NCI-H2227 (cell line): ENCODE data around the gene RELT.

ENCODE experiments used
- DNase-seq: peaks from one replicate; lab custom pipeline; 2025; ENCODE audit not compliant: unreplicated experiment; lab: John Stamatoyannopoulos, UW

RELT gene

GRCh38 chr11:73401924-73402833 is 26.0 kb downstream of the RELT start:
- no peak for DNase-seq

DNA sequence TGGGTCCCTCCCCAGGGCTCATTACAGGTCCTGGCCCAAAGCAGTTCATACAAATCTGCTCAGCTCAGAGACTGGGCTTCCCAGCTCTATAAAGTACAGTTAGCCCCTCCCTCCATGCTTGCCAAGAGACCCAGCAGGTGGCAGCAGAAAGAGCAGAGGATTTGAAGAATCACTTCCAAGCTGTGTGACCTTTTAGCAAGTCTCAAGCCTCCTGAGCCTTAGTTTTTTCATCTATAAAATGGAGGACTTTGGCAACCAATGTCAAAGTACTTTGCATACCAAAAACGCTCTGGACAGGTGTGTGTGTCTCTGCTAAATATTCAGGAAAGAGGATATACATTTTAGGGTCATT is 26.6 kb downstream of the RELT start:
- DNase-seq = peak; percentile 26

- no peak for DNase-seq
These were observed 27.3 kb downstream of the RELT start for GRCh38 chr11:73403541-73403940.

- no peak for DNase-seq
These were observed 27.8 kb downstream of the RELT start for GRCh38 chr11:73404048-73404447.

DNA sequence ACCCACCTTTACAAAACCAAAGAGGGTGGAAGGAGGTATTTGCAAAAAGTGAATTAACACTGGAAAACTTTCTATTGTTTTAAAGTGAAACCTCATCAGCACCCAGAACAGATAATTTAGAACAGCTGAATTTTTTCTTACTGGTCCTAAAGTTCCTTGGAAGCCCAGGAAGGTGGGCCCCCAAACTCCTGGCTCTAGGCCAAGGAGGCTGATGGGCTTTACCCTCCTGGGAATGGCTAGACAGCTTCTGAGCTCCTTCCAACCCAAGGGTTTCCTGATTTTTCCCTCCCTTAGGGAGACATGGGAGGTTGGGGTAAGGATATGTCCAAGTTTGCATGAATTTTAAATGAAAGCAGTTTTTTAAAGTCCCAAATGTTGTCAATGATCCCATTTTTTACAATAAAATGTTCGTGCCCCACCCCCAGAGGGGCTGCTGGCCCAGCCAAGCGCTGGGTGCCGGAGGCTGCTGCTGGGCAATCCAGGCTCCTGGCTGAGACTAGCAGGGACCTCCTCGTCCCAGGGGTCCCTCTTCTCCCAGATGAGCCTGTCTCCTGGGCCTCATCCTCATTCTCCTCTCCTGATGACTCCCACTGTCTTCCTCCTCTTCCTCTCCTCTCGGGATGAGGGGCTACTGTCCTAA is 28.4 kb downstream of the RELT start:
- DNase-seq = no peak

- no peak for DNase-seq
These were observed 28.9 kb downstream of the RELT start for GRCh38 chr11:73405146-73405510.

DNA sequence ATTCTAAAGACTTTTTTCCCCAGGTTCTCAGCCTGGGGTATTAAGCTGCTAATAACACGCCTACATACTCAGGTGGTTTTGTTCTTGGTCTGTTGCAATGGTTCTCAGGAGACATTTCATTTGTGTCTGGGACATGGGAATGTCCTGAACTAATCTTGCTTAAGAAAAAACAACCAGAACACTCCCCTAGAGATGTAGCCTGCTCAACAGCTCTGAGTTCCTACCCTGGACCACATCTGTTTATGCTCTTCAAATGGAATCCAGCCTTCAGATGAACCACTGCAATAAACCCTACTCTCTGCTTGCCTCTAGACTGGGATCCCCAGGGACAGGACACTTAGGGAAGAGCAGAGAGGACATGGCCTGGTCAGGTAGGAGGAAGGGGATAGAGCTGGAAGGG is 29.9 kb downstream of the RELT start:
- no peak for DNase-seq

GRCh38 chr11:73406619-73407018 is 30.4 kb downstream of the RELT start:
- DNase-seq = no peak

GRCh38 chr11:73409431-73409830 is 33.2 kb downstream of the RELT start:
- DNase-seq = no peak

GRCh38 chr11:73410627-73411026 is 34.4 kb downstream of the RELT start:
- DNase-seq = no peak

GRCh38 chr11:73411031-73411430 is 34.8 kb downstream of the RELT start:
- no peak for DNase-seq

- DNase-seq = no peak
These were observed 36.1 kb downstream of the RELT start for GRCh38 chr11:73412308-73412707.

DNA sequence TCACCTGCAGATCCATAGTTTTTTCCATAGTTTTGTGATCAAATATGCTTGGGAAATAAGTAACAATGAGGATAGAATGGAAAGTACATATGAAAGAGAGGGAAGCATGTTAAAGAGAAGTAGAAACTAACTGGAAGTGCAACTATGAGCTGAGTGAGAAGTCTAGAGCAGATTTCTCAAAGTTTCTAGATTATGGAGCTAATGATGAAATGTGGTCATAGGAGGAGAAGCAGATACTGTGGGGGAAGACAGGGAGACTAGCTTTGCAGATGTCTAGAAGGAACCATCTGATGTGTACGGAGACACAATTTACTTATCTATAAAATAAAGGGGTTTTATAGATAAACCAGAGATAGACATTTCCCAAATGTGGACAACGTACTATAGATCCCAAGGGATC is 37.1 kb downstream of the RELT start:
- DNase-seq = no peak

- no peak for DNase-seq
These were observed 38.9 kb downstream of the RELT start for GRCh38 chr11:73414977-73415651.

GRCh38 chr11:73415854-73416615 is 39.8 kb downstream of the RELT start:
- DNase-seq = no peak

DNA sequence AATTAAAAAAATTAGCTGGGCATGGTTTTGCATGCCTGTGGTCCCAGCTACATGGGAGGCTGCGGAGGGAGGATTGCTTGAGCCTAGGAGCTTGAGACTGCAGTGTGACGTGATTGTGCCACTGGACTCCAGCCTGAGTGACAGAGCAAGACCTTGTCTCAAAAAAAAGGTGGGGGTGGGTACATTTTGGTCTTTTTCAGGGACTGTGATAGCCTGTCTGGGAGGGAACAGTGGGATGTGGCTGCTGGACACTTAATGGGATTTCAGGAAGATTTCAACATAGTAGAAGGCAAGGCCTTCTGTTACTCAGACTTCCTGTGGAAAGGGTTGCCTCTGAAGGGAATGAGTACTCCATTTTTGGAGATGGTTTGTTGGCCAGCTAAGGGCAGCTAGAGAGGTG is 40.6 kb downstream of the RELT start:
- DNase-seq = no peak

DNA sequence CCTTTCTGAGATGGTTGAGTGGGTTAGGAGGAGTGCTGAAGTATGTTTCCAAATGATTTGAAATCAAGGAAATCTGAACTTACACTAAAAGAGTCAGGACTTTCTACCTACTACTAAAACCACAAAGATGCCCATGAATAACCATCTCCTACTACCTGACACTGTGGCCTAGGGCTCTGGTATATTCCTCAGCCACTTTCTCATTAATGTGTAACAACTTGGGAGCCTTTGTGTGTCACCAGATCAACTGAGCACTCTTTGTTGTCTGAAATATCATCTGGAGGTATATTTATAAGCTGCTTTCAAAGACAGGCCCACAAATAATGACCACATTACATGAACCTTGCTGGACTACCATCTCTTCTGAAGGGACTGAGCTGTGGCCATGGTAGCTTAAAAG is 43.9 kb downstream of the RELT start:
- DNase-seq = no peak

GRCh38 chr11:73422886-73423285 is 46.7 kb downstream of the RELT start:
- DNase-seq = no peak

DNA sequence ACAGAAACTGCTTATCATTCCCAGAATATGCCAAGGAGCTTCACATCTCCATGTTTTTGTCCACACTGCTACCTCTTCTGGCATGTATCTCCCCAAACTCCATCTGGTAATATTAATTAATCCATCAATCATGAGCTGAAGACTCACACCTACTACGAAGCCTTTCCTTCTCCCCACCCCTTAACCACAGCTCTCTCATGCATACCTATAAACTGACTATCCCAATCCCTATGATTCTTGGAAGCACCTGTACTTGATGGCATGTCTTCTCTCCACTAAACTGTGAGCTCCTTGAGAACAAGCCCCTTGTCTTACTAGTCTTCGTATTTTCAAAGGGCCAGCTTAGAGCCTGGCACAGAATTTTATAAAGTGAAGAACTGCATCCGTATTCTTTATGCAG is 47.3 kb downstream of the RELT start:
- DNase-seq = no peak

DNA sequence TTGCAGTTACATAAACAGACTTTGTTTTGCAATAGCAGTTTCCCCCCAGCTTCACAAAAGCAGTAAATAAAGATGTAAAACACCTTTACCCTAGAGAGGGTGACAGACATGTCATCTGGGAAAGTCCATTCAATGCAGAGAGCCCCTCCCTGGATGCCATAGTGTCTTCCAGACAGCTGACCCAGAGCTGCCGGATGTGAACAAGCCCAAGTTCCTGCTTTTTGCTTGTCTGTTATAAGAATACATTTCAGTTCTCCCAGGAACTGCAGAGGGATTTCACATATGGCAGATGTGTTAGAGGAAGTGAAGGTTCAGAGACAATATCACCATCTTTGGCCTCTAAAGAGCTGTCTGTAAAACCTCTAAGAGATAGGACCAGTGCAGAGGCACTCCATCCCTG is 48.9 kb downstream of the RELT start:
- no peak for DNase-seq

DNA sequence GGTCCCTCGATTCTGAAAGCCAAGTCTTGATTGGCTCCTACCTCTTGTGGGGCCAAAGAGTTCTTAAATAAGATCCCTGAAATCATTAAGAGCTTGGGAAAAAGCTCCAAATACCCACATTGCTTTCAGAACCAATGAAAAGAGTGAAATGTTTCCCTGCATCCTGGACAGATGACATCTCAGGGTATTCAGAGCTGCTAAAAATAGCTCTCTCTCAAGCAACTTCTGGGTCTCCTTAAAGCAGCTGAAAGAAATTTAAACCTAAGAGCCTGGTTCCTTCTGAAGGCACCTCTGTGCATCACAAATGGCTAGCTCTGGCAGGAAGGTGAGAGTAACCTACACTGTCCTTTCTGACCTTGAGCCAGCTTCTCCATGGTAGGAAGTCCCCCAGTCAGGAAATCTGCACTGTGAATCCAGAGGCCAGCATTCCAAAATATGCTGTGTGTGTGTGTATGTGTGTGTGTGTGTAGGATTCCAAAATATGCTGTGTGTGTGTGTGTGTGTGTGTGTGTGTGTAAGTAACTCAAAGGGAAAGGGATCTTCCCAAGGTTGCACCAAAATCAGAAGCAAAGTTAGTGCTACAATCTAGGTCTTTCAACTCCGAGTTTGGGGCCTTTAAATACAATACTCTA is 50.1 kb downstream of the RELT start:
- no peak for DNase-seq
